ENCODE measurements around the gene EZH2. TPM values are rescaled to one million over a fixed set of nuclear protein-coding genes. Genes with fewer than 3 reads are reported as not detected.

The EZH2 gene
- total RNA-seq, 2 experiments from 2014 or later: 45.5 to 72.2 TPM

DNA sequence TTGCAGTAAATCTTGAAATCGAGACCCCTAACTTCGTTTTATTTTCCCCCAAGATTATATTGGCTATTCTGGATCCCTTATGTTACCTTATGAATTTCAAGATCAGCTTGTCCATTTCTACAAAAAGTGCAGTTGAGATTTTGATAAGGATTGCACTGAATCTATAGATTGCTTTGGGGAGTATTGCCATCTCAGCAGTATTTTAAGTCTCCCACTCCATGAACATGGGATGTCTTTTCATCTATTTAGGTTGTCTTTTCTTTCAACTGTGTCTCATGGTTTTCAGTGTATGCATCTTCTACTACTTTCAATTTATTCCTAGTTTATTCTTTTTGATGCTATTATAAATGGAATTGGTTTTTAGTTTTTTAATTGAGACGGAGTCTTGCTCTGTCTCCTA is 89.6 kb downstream of the EZH2 start:
- intact Hi-C loops (cut with micrococcal nuclease; ENCODE audit: unreplicated experiment): loop anchor here (10.0 kb wide), 1 partner anchor 220 kb away; no protein-coding TSS in a partner anchor
- Histone ChIP-seq H3K4me1 (ENCODE audit: insufficient read depth, low read length, poor library complexity, severe bottlenecking) (no peaks in the 10 kb centered on the region), H3K79me2 (ENCODE audit: insufficient read depth, low read depth, low read length) (no peaks in the 10 kb centered on the region), H3K27ac (ENCODE audit: low read depth, low read length, poor library complexity, severe bottlenecking) (no peak overlapping the region), H3K4me2 (ENCODE audit: low read length) (no peak overlapping the region), H4K20me1 (ENCODE audit: insufficient read depth, low read length) (no peaks in the 10 kb centered on the region), H3K9me2 (ENCODE audit: insufficient read depth, low read length) (no peaks in the 10 kb centered on the region), H3K36me3 (ENCODE audit: insufficient read depth, low read length) (peaks cover 96% of the 10 kb centered on the region), H3K9me3 (ENCODE audit: low read length) (peaks cover 11% of the 10 kb centered on the region; the same call in 1 of the 2 replicates), H2AFZ (ENCODE audit: low read length) (no peak overlapping the region), H3K4me3 (ENCODE audit: low read depth, low read length, poor library complexity, severe bottlenecking) (no peak overlapping the region)
- CTCF ChIA-PET (ENCODE audit: unreplicated experiment): no interaction called here
- no TSS peak for BruUV-seq (replicated peaks)
- no peak for DNase-seq (ENCODE audit: low spot score)
- TF ChIP-seq EZH2phosphoT487 (IDR thresholded peaks at IDR 0.05; ENCODE audit: borderline replicate concordance, low read depth, low read length): no peak
- TF ChIP-seq, protein P1, sequence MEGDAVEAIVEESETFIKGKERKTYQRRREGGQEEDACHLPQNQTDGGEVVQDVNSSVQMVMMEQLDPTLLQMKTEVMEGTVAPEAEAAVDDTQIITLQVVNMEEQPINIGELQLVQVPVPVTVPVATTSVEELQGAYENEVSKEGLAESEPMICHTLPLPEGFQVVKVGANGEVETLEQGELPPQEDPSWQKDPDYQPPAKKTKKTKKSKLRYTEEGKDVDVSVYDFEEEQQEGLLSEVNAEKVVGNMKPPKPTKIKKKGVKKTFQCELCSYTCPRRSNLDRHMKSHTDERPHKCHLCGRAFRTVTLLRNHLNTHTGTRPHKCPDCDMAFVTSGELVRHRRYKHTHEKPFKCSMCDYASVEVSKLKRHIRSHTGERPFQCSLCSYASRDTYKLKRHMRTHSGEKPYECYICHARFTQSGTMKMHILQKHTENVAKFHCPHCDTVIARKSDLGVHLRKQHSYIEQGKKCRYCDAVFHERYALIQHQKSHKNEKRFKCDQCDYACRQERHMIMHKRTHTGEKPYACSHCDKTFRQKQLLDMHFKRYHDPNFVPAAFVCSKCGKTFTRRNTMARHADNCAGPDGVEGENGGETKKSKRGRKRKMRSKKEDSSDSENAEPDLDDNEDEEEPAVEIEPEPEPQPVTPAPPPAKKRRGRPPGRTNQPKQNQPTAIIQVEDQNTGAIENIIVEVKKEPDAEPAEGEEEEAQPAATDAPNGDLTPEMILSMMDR (conservative IDR thresholded peaks at IDR 0.05; ENCODE audit: low read length): no peak
- POLR2A ChIA-PET: no interaction called here

DNA sequence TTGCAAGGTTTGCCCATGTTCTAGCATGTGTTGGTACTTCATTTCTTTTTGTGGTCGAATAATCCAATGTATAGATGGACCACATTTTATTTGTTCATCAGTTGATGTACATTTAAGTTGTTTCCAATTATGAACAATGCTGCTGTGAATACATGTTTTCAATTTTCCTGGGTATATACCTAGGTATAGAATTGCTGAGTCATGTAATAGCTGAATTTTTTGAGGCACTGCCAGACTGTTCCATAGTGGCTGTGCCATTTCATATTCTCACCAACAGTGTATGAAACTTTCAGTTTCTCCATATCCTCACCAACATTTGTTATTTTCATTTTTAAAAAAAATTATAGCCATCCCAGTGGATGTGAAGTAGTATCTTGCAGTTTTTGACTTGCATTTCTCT is 90.5 kb downstream of the EZH2 start:
- BruUV-seq (replicated peaks): no TSS peak
- H3K9me3 ChIP-seq (ENCODE audit: low read length): peaks cover 11% of the 10 kb centered on the region; the same call in 1 of the 2 replicates
- H3K4me3 ChIP-seq (ENCODE audit: low read depth, low read length, poor library complexity, severe bottlenecking): no peak overlapping the region
- no peaks in the 10 kb centered on the region for H3K9me2 ChIP-seq (ENCODE audit: insufficient read depth, low read length)
- no peaks in the 10 kb centered on the region for H4K20me1 ChIP-seq (ENCODE audit: insufficient read depth, low read length)
- H3K79me2 ChIP-seq (ENCODE audit: insufficient read depth, low read depth, low read length): no peaks in the 10 kb centered on the region
- ChIA-PET CTCF (ENCODE audit: unreplicated experiment) (no interaction called here), POLR2A (no interaction called here)
- no peak overlapping the region for H3K4me2 ChIP-seq (ENCODE audit: low read length)
- DNase-seq (ENCODE audit: low spot score): no peak
- H3K27ac ChIP-seq (ENCODE audit: low read depth, low read length, poor library complexity, severe bottlenecking): no peak overlapping the region
- intact Hi-C loops (cut with micrococcal nuclease; ENCODE audit: unreplicated experiment): loop anchor here (10.0 kb wide), 1 partner anchor 219 kb away; no protein-coding TSS in a partner anchor
- no peaks in the 10 kb centered on the region for H3K4me1 ChIP-seq (ENCODE audit: insufficient read depth, low read length, poor library complexity, severe bottlenecking)
- H3K36me3 ChIP-seq (ENCODE audit: insufficient read depth, low read length): peaks cover 96% of the 10 kb centered on the region
- H2AFZ ChIP-seq (ENCODE audit: low read length): no peak overlapping the region
- TF ChIP-seq, protein P1 (conservative IDR thresholded peaks at IDR 0.05; ENCODE audit: low read length): no peak
- no peak for TF ChIP-seq EZH2phosphoT487 (IDR thresholded peaks at IDR 0.05; ENCODE audit: borderline replicate concordance, low read depth, low read length)

DNA sequence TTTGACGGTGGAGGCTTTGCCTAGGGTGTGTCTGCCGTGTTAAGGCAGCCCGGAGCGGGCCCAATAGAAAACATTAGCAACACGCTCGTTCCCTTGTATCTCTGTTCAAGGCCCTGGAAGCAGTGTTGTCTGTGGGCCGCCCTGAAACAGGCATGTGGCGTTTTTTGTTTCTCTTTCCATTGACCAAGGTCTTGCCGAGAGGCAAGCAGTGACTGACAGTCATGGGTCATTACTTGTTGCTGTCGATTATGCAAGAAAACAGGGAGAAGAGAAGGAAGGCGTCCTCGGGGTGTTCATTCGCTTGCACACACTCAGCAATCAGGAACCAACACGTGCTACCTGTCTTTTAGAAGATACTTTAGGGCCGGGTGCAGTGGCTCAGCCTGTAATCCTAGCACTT is 92.5 kb downstream of the EZH2 start:
- Histone ChIP-seq H3K4me2 (ENCODE audit: low read length) (no peak overlapping the region), H3K27ac (ENCODE audit: low read depth, low read length, poor library complexity, severe bottlenecking) (no peak overlapping the region), H3K9me3 (ENCODE audit: low read length) (peaks cover 11% of the 10 kb centered on the region; the same call in 1 of the 2 replicates), H4K20me1 (ENCODE audit: insufficient read depth, low read length) (no peaks in the 10 kb centered on the region), H3K4me3 (ENCODE audit: low read depth, low read length, poor library complexity, severe bottlenecking) (no peak overlapping the region), H3K9me2 (ENCODE audit: insufficient read depth, low read length) (no peaks in the 10 kb centered on the region), H3K79me2 (ENCODE audit: insufficient read depth, low read depth, low read length) (no peaks in the 10 kb centered on the region), H3K36me3 (ENCODE audit: insufficient read depth, low read length) (peaks cover 95% of the 10 kb centered on the region), H3K4me1 (ENCODE audit: insufficient read depth, low read length, poor library complexity, severe bottlenecking) (no peaks in the 10 kb centered on the region), H2AFZ (ENCODE audit: low read length) (no peak overlapping the region)
- no TSS peak for BruUV-seq (replicated peaks)
- ChIA-PET CTCF (ENCODE audit: unreplicated experiment) (no interaction called here), POLR2A (no interaction called here)
- TF ChIP-seq, protein P1 (conservative IDR thresholded peaks at IDR 0.05; ENCODE audit: low read length): no peak
- TF ChIP-seq EZH2phosphoT487 (IDR thresholded peaks at IDR 0.05; ENCODE audit: borderline replicate concordance, low read depth, low read length): no peak
- intact Hi-C loops (cut with micrococcal nuclease; ENCODE audit: unreplicated experiment): loop anchor here (10.0 kb wide), 1 partner anchor 217 kb away; no protein-coding TSS in a partner anchor
- DNase-seq (ENCODE audit: low spot score): no peak

Measured in OCI-LY7 (cell line).